K562 (cell line): Measurements from ENCODE around the gene WWOX. TPM values are rescaled to one million over a fixed set of nuclear protein-coding genes. Genes with fewer than 3 reads are reported as not detected.

ENCODE experiments used
- ATF3 ChIP-seq, 2 experiments: fragments of 450-650 bp in 1 of 2; sonication (generic) in 1 of 2; formaldehyde crosslinking in 1 of 2; IDR thresholded peaks in 1 of 2; conservative IDR thresholded peaks in 1 of 2; 2 replicates each; pipeline versions ENCODE4 v1.6.1 to v1.8.1; 2016 to 2023; ENCODE audit warnings: mild to moderate bottlenecking in 2 of 2, moderate library complexity in 2 of 2, inconsistent platforms in 1 of 2, missing genetic modification reagents in 1 of 2
- CTCF ChIP-seq, 3 experiments: IDR thresholded peaks in 2 of 3; conservative IDR thresholded peaks in 1 of 3; 2 replicates each; pipeline ENCODE4 v1.5.1; 2011 to 2012; ENCODE audit warnings: low read length in 3 of 3, mild to moderate bottlenecking in 3 of 3, control low read depth in 2 of 3, improper control_type of control experiment in 1 of 3, inconsistent platforms in 1 of 3, low read depth in 1 of 3, mixed read lengths in 1 of 3, moderate library complexity in 1 of 3; ENCODE audit not compliant: insufficient read depth in 2 of 3
- E2F6 ChIP-seq, 2 experiments: IDR thresholded peaks; 2 replicates each; pipeline ENCODE4 v1.6.1; 2011; ENCODE audit warnings: borderline replicate concordance in 1 of 2, control low read depth in 1 of 2, low read depth in 1 of 2, low read length in 1 of 2, mild to moderate bottlenecking in 1 of 2, mixed read lengths in 1 of 2, moderate library complexity in 1 of 2; ENCODE audit not compliant: insufficient read depth in 1 of 2, insufficient read length in 1 of 2, poor library complexity in 1 of 2, severe bottlenecking in 1 of 2; ENCODE audit errors: extremely low read depth in 1 of 2
- FOXJ3 ChIP-seq: sonication (generic); formaldehyde crosslinking; IDR thresholded peaks from 2 replicates; pipeline ENCODE4 v1.4.0; 2020; ENCODE audit warnings: mild to moderate bottlenecking, missing genetic modification reagents
- GTF2B ChIP-seq: IDR thresholded peaks from 2 replicates; pipeline ENCODE4 v1.6.1; 2011; ENCODE audit not compliant: insufficient read length; ENCODE audit errors: extremely low read depth
- HES1 ChIP-seq: fragments of 450-650 bp; IDR thresholded peaks from 2 replicates; pipeline ENCODE4 v1.6.1; 2016; ENCODE audit warnings: low read depth, mild to moderate bottlenecking, moderate library complexity
- MAX ChIP-seq: sonication (generic); formaldehyde crosslinking; IDR thresholded peaks from 2 replicates; pipeline ENCODE4 v1.9.0; 2022; ENCODE audit warnings: mild to moderate bottlenecking, missing genetic modification reagents
- NELFE ChIP-seq: IDR thresholded peaks from 2 replicates; pipeline ENCODE4 v1.6.1; 2011; ENCODE audit warnings: mild to moderate bottlenecking; ENCODE audit not compliant: insufficient read depth, insufficient read length
- NFE2 ChIP-seq: IDR thresholded peaks from 2 replicates; pipeline ENCODE4 v1.6.1; 2014; ENCODE audit warnings: antibody characterized with exemption, low read depth
- NFIX ChIP-seq: fragments of 250-450 bp; sonication (Bioruptor Pico); IDR thresholded peaks from 2 replicates; pipeline ENCODE4 v1.4.0; 2020; ENCODE audit warnings: low read depth, mild to moderate bottlenecking, moderate library complexity
- SNAPC5 ChIP-seq: fragments of 250-450 bp; sonication (Bioruptor Pico); IDR thresholded peaks from 2 replicates; pipeline ENCODE4 v1.8.0; 2021; ENCODE audit warnings: moderate library complexity, mild to moderate bottlenecking, inconsistent platforms
- XRCC5 ChIP-seq: fragments of 200-400 bp; formaldehyde crosslinking; IDR thresholded peaks from 2 replicates; pipeline ENCODE4 v1.6.1; 2017; ENCODE audit warnings: low read depth, mild to moderate bottlenecking, low read length
- ZNF232 ChIP-seq: sonication (generic); formaldehyde crosslinking; IDR thresholded peaks from 2 replicates; pipeline ENCODE4 v1.8.0; 2022; ENCODE audit warnings: mild to moderate bottlenecking, missing genetic modification reagents
- ZNF512 ChIP-seq: IDR thresholded peaks from 2 replicates; pipeline ENCODE4 v1.6.1; 2016; ENCODE audit warnings: missing genetic modification characterization, missing compliant biosample characterization
- polyA plus RNA-seq, 8 experiments: library from polyadenylated mRNA; depleted of rRNA in 4 of 8; stranded (reverse) in 5 of 8; unstranded in 3 of 8; fragments of >200 nt; fragmentation: Nextera tagmentation in 2 of 8; fragmentation: Illumina TruSeq in 1 of 8; extraction: Ambion mirVana in 2 of 8; extraction: Trizol in 1 of 8; gene quantifications; 2 replicates each; pipeline versions ENCODE4 v1.2.1 to v1.2.3, GENCODE V29; 2011 to 2014; ENCODE audit warnings: inconsistent platforms in 1 of 8, missing spikeins in 1 of 8
- total RNA-seq, 7 experiments: library from RNA; depleted of rRNA in 6 of 7; stranded (reverse); fragments of >200 nt in 6 of 7; fragmentation: Illumina TruSeq in 2 of 7; extraction: Trizol in 2 of 7; gene quantifications; 2 replicates each; pipeline versions ENCODE4 v1.2.1 to v1.2.3, GENCODE V29; 2011 to 2021; ENCODE audit warnings: low replicate concordance in 1 of 7

Gene WWOX
- total and polyA plus RNA-seq, 9 of the 15 experiments (the other 6 are each of a cell fraction or from before 2014, with no cell fraction given) = 1.6 to 22.7 (median 8.1) TPM

- TF ChIP-seq ZNF512 = no peak
- TF ChIP-seq ATF3 (IDR thresholded peaks at IDR 0.05) = no peak
- TF ChIP-seq ATF3 (CRISPR knock-in tag; conservative IDR thresholded peaks at IDR 0.05) = no peak
- no peak for TF ChIP-seq GTF2B
- TF ChIP-seq ZNF232 = 0 out of 2 replicates have a peak, but pooled peaks have one; percentile 63
- TF ChIP-seq NFE2 = no peak
- TF ChIP-seq HES1 = no peak
- TF ChIP-seq CTCF (IDR thresholded peaks at IDR 0.05 in 2 of 3, conservative IDR thresholded peaks at IDR 0.05 in 1 of 3; ENCODE audit: insufficient read depth in 2 of 3, low read depth in 1 of 3, low read length in 3 of 3) = peak in 1 of 3 experiments; percentile 80; a peak in 2 of 6 replicates
- no peak for TF ChIP-seq SNAPC5 (CRISPR knock-in tag)
- 0 out of 2 replicates have a peak, but pooled peaks have one; percentile 22 for TF ChIP-seq FOXJ3 (CRISPR knock-in tag)
- peak in 1 of 2 experiments; percentile 90 for TF ChIP-seq E2F6 (IDR thresholded peaks at IDR 0.05; ENCODE audit: borderline replicate concordance in 1 of 2, extremely low read depth in 1 of 2, insufficient read depth in 1 of 2, insufficient read length in 1 of 2, low read depth in 1 of 2, low read length in 1 of 2, poor library complexity in 1 of 2, severe bottlenecking in 1 of 2)
- no peak for TF ChIP-seq NFIX
- no peak for TF ChIP-seq NELFE
- peak; percentile 27 for TF ChIP-seq MAX
- no peak; the same call in 1 of the 2 replicates for TF ChIP-seq XRCC5
Measured at GRCh38 chr16:78100112-78100467, 636 bp downstream of the WWOX start (continued).
